ENCODE measurements around the gene MGMT. TPM values are rescaled to one million over a fixed set of nuclear protein-coding genes. Genes with fewer than 3 reads are reported as not detected.

MGMT gene
- total and polyA plus RNA-seq, 9 of the 15 experiments (the other 6 are each of a cell fraction or from before 2014, with no cell fraction given) = 0.03 to 0.29 (median 0.11) TPM; not detected in 4

DNA sequence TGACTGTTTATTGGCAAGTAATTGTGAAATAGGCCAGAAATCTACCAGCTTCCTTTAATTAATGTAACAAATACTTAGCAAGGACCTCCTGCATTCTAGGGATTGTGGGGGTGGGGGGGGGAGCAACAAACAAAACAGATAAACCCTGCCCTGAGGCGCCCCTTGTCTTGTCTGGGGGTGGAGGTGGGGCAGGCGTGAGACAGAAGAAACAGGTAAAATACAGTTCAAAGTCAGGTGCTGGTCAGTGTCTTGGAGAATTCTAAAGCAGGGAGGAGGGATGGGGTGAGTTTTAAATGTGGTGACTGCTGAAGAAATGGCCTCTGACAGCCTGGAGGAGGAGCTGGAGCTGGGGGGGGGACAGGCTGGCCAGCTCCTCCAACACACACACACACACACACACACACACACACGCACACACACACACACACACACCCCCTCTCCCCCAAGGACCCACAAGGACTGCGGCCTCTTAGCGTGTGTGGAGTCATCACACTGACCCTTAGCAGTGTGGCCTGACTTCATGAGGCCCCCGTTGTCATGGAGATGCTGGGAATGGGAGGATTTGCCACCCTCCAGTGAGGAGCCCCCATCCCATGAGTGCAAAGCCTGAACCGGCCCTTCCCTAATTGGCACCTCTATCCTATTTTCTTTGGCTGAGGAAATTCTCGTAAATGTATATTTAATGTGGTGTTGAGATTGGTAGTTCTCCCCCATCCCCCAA lies 190.4 kb downstream of the MGMT start (continued):
- TF ChIP-seq, protein P1, sequence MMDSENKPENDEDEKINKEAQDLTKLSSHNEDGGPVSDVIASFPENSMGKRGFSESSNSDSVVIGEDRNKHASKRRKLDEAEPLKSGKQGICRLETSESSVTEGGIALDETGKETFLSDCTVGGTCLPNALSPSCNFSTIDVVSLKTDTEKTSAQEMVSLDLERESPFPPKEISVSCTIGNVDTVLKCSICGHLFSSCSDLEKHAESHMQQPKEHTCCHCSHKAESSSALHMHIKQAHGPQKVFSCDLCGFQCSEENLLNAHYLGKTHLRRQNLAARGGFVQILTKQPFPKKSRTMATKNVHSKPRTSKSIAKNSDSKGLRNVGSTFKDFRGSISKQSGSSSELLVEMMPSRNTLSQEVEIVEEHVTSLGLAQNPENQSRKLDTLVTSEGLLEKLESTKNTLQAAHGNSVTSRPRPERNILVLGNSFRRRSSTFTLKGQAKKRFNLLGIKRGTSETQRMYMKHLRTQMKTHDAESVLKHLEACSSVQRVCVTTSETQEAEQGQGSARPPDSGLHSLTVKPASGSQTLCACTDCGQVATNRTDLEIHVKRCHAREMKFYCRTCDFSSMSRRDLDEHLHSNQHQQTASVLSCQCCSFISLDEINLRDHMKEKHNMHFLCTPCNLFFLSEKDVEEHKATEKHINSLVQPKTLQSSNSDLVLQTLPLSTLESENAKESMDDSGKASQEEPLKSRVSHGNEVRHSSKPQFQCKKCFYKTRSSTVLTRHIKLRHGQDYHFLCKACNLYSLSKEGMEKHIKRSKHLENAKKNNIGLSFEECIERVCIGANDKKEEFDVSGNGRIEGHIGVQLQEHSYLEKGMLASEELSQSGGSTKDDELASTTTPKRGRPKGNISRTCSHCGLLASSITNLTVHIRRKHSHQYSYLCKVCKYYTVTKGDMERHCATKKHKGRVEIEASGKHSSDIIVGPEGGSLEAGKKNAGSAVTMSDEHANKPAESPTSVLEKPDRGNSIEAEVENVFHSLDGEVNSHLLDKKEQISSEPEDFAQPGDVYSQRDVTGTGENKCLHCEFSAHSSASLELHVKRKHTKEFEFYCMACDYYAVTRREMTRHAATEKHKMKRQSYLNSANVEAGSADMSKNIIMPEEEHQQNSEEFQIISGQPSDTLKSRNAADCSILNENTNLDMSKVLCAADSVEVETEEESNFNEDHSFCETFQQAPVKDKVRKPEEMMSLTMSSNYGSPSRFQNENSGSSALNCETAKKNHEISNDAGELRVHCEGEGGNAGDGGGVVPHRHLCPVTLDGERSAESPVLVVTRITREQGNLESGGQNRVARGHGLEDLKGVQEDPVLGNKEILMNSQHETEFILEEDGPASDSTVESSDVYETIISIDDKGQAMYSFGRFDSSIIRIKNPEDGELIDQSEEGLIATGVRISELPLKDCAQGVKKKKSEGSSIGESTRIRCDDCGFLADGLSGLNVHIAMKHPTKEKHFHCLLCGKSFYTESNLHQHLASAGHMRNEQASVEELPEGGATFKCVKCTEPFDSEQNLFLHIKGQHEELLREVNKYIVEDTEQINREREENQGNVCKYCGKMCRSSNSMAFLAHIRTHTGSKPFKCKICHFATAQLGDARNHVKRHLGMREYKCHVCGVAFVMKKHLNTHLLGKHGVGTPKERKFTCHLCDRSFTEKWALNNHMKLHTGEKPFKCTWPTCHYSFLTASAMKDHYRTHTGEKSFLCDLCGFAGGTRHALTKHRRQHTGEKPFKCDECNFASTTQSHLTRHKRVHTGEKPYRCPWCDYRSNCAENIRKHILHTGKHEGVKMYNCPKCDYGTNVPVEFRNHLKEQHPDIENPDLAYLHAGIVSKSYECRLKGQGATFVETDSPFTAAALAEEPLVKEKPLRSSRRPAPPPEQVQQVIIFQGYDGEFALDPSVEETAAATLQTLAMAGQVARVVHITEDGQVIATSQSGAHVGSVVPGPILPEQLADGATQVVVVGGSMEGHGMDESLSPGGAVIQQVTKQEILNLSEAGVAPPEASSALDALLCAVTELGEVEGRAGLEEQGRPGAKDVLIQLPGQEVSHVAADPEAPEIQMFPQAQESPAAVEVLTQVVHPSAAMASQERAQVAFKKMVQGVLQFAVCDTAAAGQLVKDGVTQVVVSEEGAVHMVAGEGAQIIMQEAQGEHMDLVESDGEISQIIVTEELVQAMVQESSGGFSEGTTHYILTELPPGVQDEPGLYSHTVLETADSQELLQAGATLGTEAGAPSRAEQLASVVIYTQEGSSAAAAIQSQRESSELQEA (IDR thresholded peaks at IDR 0.05; ENCODE audit: low read depth) = no peak
- TF ChIP-seq ZNF174 (CRISPR knock-in tag; IDR thresholded peaks at IDR 0.05) (no peak), SREBF2 (CRISPR knock-in tag; IDR thresholded peaks at IDR 0.05) (no peak), NUFIP1 (IDR thresholded peaks at IDR 0.05; ENCODE audit: partially characterized antibody) (no peak), JUN (IDR thresholded peaks at IDR 0.05; ENCODE audit: borderline replicate concordance, low read depth, low read length) (no peak), JUN (CRISPR knock-in tag; IDR thresholded peaks at IDR 0.05; ENCODE audit: borderline replicate concordance) (no peak), SUPT5H (IDR thresholded peaks at IDR 0.05) (no peak), YBX1 (IDR thresholded peaks at IDR 0.05) (no peak), POLR2A (conservative IDR thresholded peaks at IDR 0.05) (no peak)
- TF ChIP-seq, protein P2, sequence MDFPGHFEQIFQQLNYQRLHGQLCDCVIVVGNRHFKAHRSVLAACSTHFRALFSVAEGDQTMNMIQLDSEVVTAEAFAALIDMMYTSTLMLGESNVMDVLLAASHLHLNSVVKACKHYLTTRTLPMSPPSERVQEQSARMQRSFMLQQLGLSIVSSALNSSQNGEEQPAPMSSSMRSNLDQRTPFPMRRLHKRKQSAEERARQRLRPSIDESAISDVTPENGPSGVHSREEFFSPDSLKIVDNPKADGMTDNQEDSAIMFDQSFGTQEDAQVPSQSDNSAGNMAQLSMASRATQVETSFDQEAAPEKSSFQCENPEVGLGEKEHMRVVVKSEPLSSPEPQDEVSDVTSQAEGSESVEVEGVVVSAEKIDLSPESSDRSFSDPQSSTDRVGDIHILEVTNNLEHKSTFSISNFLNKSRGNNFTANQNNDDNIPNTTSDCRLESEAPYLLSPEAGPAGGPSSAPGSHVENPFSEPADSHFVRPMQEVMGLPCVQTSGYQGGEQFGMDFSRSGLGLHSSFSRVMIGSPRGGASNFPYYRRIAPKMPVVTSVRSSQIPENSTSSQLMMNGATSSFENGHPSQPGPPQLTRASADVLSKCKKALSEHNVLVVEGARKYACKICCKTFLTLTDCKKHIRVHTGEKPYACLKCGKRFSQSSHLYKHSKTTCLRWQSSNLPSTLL (IDR thresholded peaks at IDR 0.05) = no peak
- TF ChIP-seq, protein P3, sequence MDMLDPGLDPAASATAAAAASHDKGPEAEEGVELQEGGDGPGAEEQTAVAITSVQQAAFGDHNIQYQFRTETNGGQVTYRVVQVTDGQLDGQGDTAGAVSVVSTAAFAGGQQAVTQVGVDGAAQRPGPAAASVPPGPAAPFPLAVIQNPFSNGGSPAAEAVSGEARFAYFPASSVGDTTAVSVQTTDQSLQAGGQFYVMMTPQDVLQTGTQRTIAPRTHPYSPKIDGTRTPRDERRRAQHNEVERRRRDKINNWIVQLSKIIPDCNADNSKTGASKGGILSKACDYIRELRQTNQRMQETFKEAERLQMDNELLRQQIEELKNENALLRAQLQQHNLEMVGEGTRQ (CRISPR knock-in tag; IDR thresholded peaks at IDR 0.05) = no peak

All from K562 (cell line).